HEK293 (cell line): ENCODE results near the gene DCTN4.

ENCODE experiments used
- CTCF ChIA-PET: fragments of 350-600 bp; formaldehyde crosslinking; extraction: SDS; loops from one replicate; lab custom pipeline; 2021; ENCODE audit warnings: antibody characterized with exemption; lab: Yijun Ruan, JAX
- POLR2A ChIA-PET: fragments of 300-600 bp; formaldehyde crosslinking; extraction: SDS; loops from one replicate; lab custom pipeline; 2020; ENCODE audit warnings: antibody characterized with exemption, inconsistent platforms; lab: Yijun Ruan, JAX
- H3K27ac ChIP-seq: fragments of 200-500 bp; sonication (Bioruptor generic); 2 replicates; pipeline ENCODE4 v1.5.1; 2014; ENCODE audit warnings: low read depth, low read length, control low read depth, inconsistent platforms; ENCODE audit errors: extremely low read depth
- H3K36me3 ChIP-seq, 2 experiments: fragments of 200-500 bp in 1 of 2; sonication (Bioruptor generic) in 1 of 2; 1 replicate in 1 of 2; 2 replicates in 1 of 2; pipeline ENCODE4 v1.5.1; 2014 to 2017; ENCODE audit warnings: inconsistent platforms in 2 of 2, low read length in 2 of 2; ENCODE audit not compliant: control insufficient read depth in 2 of 2, insufficient read depth in 1 of 2
- H3K4me1 ChIP-seq: fragments of 200-500 bp; sonication (Bioruptor generic); 2 replicates; pipeline ENCODE4 v1.5.1; 2014; ENCODE audit warnings: mild to moderate bottlenecking, low read length, inconsistent platforms; ENCODE audit not compliant: control insufficient read depth, insufficient read depth
- H3K4me3 ChIP-seq: 2 replicates; pipeline ENCODE4 v1.5.1; 2011; ENCODE audit warnings: low read depth, mild to moderate bottlenecking, control low read depth, low read length, moderate library complexity
- H3K9me3 ChIP-seq: fragments of 200-500 bp; sonication (Bioruptor generic); 2 replicates; pipeline ENCODE4 v1.5.1; 2014; ENCODE audit warnings: low read depth, low read length, inconsistent platforms; ENCODE audit not compliant: control insufficient read depth, insufficient read depth
- GFI1B ChIP-seq: fragments of 450-650 bp; formaldehyde crosslinking; IDR thresholded peaks from 2 replicates; pipeline ENCODE4 v1.5.1; 2016; ENCODE audit warnings: missing biosample characterization, missing genetic modification characterization
- KLF16 ChIP-seq: fragments of 450-650 bp; formaldehyde crosslinking; IDR thresholded peaks from 2 replicates; pipeline ENCODE4 v1.5.1; 2017; ENCODE audit warnings: missing biosample characterization, missing genetic modification characterization
- MYNN ChIP-seq: fragments of 450-650 bp; formaldehyde crosslinking; IDR thresholded peaks from 2 replicates; pipeline ENCODE4 v1.5.1; 2016; ENCODE audit warnings: missing biosample characterization, missing genetic modification characterization, borderline replicate concordance
- RBAK ChIP-seq: fragments of 450-650 bp; formaldehyde crosslinking; IDR thresholded peaks from 2 replicates; pipeline ENCODE4 v1.5.1; 2016; ENCODE audit warnings: missing biosample characterization, missing genetic modification characterization
- SP3 ChIP-seq: fragments of 450-650 bp; formaldehyde crosslinking; IDR thresholded peaks from 2 replicates; pipeline ENCODE4 v1.5.1; 2016; ENCODE audit warnings: missing biosample characterization, missing genetic modification characterization
- ZBTB17 ChIP-seq: fragments of 450-650 bp; formaldehyde crosslinking; IDR thresholded peaks from 2 replicates; pipeline ENCODE4 v1.5.1; 2016; ENCODE audit warnings: missing biosample characterization, missing genetic modification characterization
- ZEB2 ChIP-seq: fragments of 450-650 bp; formaldehyde crosslinking; IDR thresholded peaks from 2 replicates; pipeline ENCODE4 v1.5.1; 2016; ENCODE audit warnings: missing biosample characterization, missing genetic modification characterization
- ZFP41 ChIP-seq: fragments of 450-650 bp; formaldehyde crosslinking; IDR thresholded peaks from 2 replicates; pipeline ENCODE4 v1.5.1; 2016; ENCODE audit warnings: missing biosample characterization, missing genetic modification characterization, borderline replicate concordance
- ZNF121 ChIP-seq: fragments of 450-650 bp; formaldehyde crosslinking; IDR thresholded peaks from 2 replicates; pipeline ENCODE4 v1.5.1; 2016; ENCODE audit warnings: missing biosample characterization, missing genetic modification characterization
- ZNF302 ChIP-seq: fragments of 450-650 bp; formaldehyde crosslinking; IDR thresholded peaks from 2 replicates; pipeline ENCODE4 v1.5.1; 2016; ENCODE audit warnings: missing biosample characterization, missing genetic modification characterization, low read depth
- ZNF324 ChIP-seq: fragments of 450-650 bp; formaldehyde crosslinking; IDR thresholded peaks from 2 replicates; pipeline ENCODE4 v1.5.1; 2016; ENCODE audit warnings: missing biosample characterization, missing genetic modification characterization
- ZNF341 ChIP-seq: fragments of 450-650 bp; formaldehyde crosslinking; IDR thresholded peaks from 2 replicates; pipeline ENCODE4; 2016; ENCODE audit warnings: low read depth, missing biosample characterization, missing genetic modification characterization
- ZNF391 ChIP-seq: fragments of 450-650 bp; formaldehyde crosslinking; IDR thresholded peaks from 2 replicates; pipeline ENCODE4 v1.5.1; 2016; ENCODE audit warnings: low read depth, missing biosample characterization, missing genetic modification characterization, borderline replicate concordance
- ZNF433 ChIP-seq: fragments of 450-650 bp; formaldehyde crosslinking; IDR thresholded peaks from 2 replicates; pipeline ENCODE4 v1.5.1; 2016; ENCODE audit warnings: missing biosample characterization, missing genetic modification characterization, low read depth
- ZNF48 ChIP-seq: fragments of 450-650 bp; formaldehyde crosslinking; IDR thresholded peaks from 2 replicates; pipeline ENCODE4 v1.5.1; 2016; ENCODE audit warnings: missing biosample characterization, missing genetic modification characterization
- ZNF548 ChIP-seq: fragments of 450-650 bp; formaldehyde crosslinking; IDR thresholded peaks from 2 replicates; pipeline ENCODE4 v1.5.1; 2016; ENCODE audit warnings: missing biosample characterization, missing genetic modification characterization
- ZNF610 ChIP-seq: fragments of 450-650 bp; formaldehyde crosslinking; IDR thresholded peaks from 2 replicates; pipeline ENCODE4 v1.5.1; 2016; ENCODE audit warnings: missing biosample characterization, missing genetic modification characterization, borderline replicate concordance
- ZNF629 ChIP-seq: fragments of 450-650 bp; formaldehyde crosslinking; IDR thresholded peaks from 2 replicates; pipeline ENCODE4 v1.5.1; 2017; ENCODE audit warnings: missing biosample characterization, missing genetic modification characterization
- ZNF670 ChIP-seq: fragments of 450-650 bp; formaldehyde crosslinking; IDR thresholded peaks from 2 replicates; pipeline ENCODE4 v1.5.1; 2016; ENCODE audit warnings: missing biosample characterization, missing genetic modification characterization, low read depth
- ZNF76 ChIP-seq: fragments of 450-650 bp; formaldehyde crosslinking; IDR thresholded peaks from 2 replicates; pipeline ENCODE4; 2016; ENCODE audit warnings: low read depth, missing biosample characterization, missing genetic modification characterization, borderline replicate concordance
- ZNF777 ChIP-seq: fragments of 450-650 bp; formaldehyde crosslinking; IDR thresholded peaks from 2 replicates; pipeline ENCODE4 v1.5.1; 2017; ENCODE audit warnings: missing biosample characterization, missing genetic modification characterization, borderline replicate concordance
- ZSCAN16 ChIP-seq: fragments of 450-650 bp; formaldehyde crosslinking; IDR thresholded peaks from 2 replicates; pipeline ENCODE4 v1.5.1; 2016; ENCODE audit warnings: missing biosample characterization, missing genetic modification characterization
- ZXDB ChIP-seq: fragments of 450-650 bp; formaldehyde crosslinking; IDR thresholded peaks from 2 replicates; pipeline ENCODE4 v1.5.1; 2016; ENCODE audit warnings: missing biosample characterization, missing genetic modification characterization
- TF ChIP-seq, protein P1 (sequence below): fragments of 450-650 bp; formaldehyde crosslinking; IDR thresholded peaks from 2 replicates; pipeline ENCODE4 v1.5.1; 2016; ENCODE audit warnings: missing biosample characterization, missing genetic modification characterization
- TF ChIP-seq, protein P2 (sequence below): fragments of 450-650 bp; formaldehyde crosslinking; IDR thresholded peaks from 2 replicates; pipeline ENCODE4 v1.5.1; 2016; ENCODE audit warnings: missing biosample characterization, missing genetic modification characterization
- TF ChIP-seq, protein P3 (sequence below): fragments of 450-650 bp; formaldehyde crosslinking; optimal IDR thresholded peaks from 2 replicates; pipeline ENCODE3; 2016; ENCODE audit warnings: missing biosample characterization, mild to moderate bottlenecking, missing genetic modification characterization
- TF ChIP-seq, protein P4 (sequence below): fragments of 450-650 bp; formaldehyde crosslinking; IDR thresholded peaks from 2 replicates; pipeline ENCODE4 v1.5.1; 2016; ENCODE audit warnings: missing biosample characterization, missing genetic modification characterization
- TF ChIP-seq, protein P5 (sequence below): fragments of 450-650 bp; IDR thresholded peaks from 2 replicates; pipeline ENCODE4 v1.5.1; 2018; ENCODE audit warnings: missing biosample characterization, mild to moderate bottlenecking, missing genetic modification characterization
- TF ChIP-seq, protein P6 (sequence below): IDR thresholded peaks from 2 replicates; pipeline ENCODE4 v1.6.1; 2011; ENCODE audit warnings: mild to moderate bottlenecking, low read depth, low read length, borderline replicate concordance

The DCTN4 gene

DNA sequence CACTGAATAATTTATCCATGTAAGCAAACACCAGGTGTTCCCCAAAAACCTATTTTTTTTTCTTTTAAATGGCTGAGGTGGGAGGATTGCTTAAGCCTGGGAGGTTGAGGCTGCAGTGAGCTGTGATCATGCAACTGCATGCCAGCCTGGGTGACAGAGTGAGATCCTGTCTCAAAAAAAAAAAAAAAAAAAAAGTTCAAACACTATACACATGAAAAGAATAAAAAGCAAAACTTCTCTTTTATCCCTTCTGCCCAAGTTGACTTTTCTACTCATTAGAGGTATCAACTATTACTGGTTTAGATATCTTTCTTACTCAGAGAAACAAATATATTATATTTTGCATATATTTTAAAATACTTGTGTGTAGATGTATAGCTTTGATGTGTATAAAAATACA lies 17.8 kb downstream of the DCTN4 start:
- no peak for TF ChIP-seq RBAK (tag by site-specific recombination)
- no peak for TF ChIP-seq ZNF341 (tag by site-specific recombination)
- TF ChIP-seq, protein P1, sequence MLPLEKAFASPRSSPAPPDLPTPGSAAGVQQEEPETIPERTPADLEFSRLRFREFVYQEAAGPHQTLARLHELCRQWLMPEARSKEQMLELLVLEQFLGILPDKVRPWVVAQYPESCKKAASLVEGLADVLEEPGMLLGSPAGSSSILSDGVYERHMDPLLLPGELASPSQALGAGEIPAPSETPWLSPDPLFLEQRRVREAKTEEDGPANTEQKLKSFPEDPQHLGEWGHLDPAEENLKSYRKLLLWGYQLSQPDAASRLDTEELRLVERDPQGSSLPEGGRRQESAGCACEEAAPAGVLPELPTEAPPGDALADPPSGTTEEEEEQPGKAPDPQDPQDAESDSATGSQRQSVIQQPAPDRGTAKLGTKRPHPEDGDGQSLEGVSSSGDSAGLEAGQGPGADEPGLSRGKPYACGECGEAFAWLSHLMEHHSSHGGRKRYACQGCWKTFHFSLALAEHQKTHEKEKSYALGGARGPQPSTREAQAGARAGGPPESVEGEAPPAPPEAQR (tag by site-specific recombination) = no peak
- no peak for TF ChIP-seq GFI1B (tag by site-specific recombination)
- TF ChIP-seq ZFP41 = no peak
- no peak for TF ChIP-seq ZNF670 (tag by site-specific recombination)
- TF ChIP-seq ZNF610 (tag by site-specific recombination) = no peak
- no peak for TF ChIP-seq ZNF548 (tag by site-specific recombination)
- TF ChIP-seq MYNN (tag by site-specific recombination) = no peak
- TF ChIP-seq, protein P2, sequence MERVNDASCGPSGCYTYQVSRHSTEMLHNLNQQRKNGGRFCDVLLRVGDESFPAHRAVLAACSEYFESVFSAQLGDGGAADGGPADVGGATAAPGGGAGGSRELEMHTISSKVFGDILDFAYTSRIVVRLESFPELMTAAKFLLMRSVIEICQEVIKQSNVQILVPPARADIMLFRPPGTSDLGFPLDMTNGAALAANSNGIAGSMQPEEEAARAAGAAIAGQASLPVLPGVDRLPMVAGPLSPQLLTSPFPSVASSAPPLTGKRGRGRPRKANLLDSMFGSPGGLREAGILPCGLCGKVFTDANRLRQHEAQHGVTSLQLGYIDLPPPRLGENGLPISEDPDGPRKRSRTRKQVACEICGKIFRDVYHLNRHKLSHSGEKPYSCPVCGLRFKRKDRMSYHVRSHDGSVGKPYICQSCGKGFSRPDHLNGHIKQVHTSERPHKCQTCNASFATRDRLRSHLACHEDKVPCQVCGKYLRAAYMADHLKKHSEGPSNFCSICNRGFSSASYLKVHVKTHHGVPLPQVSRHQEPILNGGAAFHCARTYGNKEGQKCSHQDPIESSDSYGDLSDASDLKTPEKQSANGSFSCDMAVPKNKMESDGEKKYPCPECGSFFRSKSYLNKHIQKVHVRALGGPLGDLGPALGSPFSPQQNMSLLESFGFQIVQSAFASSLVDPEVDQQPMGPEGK = no peak
- TF ChIP-seq ZNF433 = no peak
- TF ChIP-seq ZNF629 (tag by site-specific recombination) = no peak
- TF ChIP-seq ZNF391 (tag by site-specific recombination) = no peak
- no peak for TF ChIP-seq KLF16 (tag by site-specific recombination)
- TF ChIP-seq, protein P3, sequence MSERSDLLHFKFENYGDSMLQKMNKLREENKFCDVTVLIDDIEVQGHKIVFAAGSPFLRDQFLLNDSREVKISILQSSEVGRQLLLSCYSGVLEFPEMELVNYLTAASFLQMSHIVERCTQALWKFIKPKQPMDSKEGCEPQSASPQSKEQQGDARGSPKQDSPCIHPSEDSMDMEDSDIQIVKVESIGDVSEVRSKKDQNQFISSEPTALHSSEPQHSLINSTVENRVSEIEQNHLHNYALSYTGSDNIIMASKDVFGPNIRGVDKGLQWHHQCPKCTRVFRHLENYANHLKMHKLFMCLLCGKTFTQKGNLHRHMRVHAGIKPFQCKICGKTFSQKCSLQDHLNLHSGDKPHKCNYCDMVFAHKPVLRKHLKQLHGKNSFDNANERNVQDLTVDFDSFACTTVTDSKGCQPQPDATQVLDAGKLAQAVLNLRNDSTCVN = no peak
- TF ChIP-seq ZEB2 (tag by site-specific recombination) = no peak
- no peak for TF ChIP-seq ZNF777 (tag by site-specific recombination)
- no peak for TF ChIP-seq ZNF48 (tag by site-specific recombination)
- TF ChIP-seq ZNF76 (tag by site-specific recombination) = no peak
- no peak for TF ChIP-seq ZXDB (tag by site-specific recombination)
- Histone ChIP-seq H3K27ac (no peak overlapping the region), H3K4me1 (no peaks in the 10 kb centered on the region), H3K9me3 (no peaks in the 10 kb centered on the region; the same call in 1 of the 2 replicates), H3K36me3 (peaks cover 16 to 30% of the 10 kb centered on the region in 2 experiments), H3K4me3 (no peak overlapping the region)
- CTCF ChIA-PET = interaction anchor here (0.7 to 1.5 kb wide), 2 partner anchors 38 to 40 kb away, joined by 4 read pairs; partner anchors contain the start of genes RBM22 and SMIM3
- POLR2A ChIA-PET = no interaction called here

DNA sequence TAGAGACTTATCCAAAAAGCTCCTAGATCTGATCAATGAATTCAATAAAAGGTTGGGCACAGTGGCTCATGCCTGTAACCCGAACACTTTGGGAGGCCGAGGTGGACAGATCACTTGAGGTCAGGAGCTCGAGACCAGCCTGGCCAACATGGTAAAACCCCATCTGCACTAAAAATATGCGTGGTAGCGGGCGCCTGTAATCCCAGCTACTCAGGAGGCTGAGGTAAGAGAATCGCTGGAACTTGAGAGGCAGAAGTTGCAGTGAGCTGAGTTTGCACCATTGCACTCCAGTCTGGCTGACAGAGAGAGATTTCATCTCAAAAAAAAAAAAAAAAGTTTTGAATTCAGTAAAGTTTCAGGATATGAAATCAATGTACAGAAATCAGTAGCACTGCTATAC lies 20.0 kb downstream of the DCTN4 start:
- H3K4me1 ChIP-seq = no peaks in the 10 kb centered on the region
- H3K9me3 ChIP-seq = no peaks in the 10 kb centered on the region; the same call in 1 of the 2 replicates
- peaks cover 20 to 48% of the 10 kb centered on the region in 2 experiments for H3K36me3 ChIP-seq
- ChIA-PET CTCF (interaction anchor here (0.6 kb wide), 1 partner anchor 72 kb away, joined by 4 read pairs; no protein-coding TSS in a partner anchor), POLR2A (no interaction called here)
- no peak overlapping the region for H3K4me3 ChIP-seq
- H3K27ac ChIP-seq = no peak overlapping the region
- TF ChIP-seq, protein P4, sequence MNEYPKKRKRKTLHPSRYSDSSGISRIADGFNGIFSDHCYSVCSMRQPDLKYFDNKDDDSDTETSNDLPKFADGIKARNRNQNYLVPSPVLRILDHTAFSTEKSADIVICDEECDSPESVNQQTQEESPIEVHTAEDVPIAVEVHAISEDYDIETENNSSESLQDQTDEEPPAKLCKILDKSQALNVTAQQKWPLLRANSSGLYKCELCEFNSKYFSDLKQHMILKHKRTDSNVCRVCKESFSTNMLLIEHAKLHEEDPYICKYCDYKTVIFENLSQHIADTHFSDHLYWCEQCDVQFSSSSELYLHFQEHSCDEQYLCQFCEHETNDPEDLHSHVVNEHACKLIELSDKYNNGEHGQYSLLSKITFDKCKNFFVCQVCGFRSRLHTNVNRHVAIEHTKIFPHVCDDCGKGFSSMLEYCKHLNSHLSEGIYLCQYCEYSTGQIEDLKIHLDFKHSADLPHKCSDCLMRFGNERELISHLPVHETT (tag by site-specific recombination) = no peak
- no peak for TF ChIP-seq ZNF302 (tag by site-specific recombination)
- TF ChIP-seq SP3 (tag by site-specific recombination) = no peak
- TF ChIP-seq ZNF548 (tag by site-specific recombination) = no peak
- TF ChIP-seq ZSCAN16 = no peak
- no peak for TF ChIP-seq ZBTB17 (tag by site-specific recombination)
- TF ChIP-seq ZNF121 (tag by site-specific recombination) = no peak
- TF ChIP-seq, protein P5, sequence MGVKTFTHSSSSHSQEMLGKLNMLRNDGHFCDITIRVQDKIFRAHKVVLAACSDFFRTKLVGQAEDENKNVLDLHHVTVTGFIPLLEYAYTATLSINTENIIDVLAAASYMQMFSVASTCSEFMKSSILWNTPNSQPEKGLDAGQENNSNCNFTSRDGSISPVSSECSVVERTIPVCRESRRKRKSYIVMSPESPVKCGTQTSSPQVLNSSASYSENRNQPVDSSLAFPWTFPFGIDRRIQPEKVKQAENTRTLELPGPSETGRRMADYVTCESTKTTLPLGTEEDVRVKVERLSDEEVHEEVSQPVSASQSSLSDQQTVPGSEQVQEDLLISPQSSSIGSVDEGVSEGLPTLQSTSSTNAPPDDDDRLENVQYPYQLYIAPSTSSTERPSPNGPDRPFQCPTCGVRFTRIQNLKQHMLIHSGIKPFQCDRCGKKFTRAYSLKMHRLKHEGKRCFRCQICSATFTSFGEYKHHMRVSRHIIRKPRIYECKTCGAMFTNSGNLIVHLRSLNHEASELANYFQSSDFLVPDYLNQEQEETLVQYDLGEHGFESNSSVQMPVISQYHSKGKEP = no peak
- TF ChIP-seq ZNF324 (tag by site-specific recombination) = no peak
- TF ChIP-seq, protein P6, sequence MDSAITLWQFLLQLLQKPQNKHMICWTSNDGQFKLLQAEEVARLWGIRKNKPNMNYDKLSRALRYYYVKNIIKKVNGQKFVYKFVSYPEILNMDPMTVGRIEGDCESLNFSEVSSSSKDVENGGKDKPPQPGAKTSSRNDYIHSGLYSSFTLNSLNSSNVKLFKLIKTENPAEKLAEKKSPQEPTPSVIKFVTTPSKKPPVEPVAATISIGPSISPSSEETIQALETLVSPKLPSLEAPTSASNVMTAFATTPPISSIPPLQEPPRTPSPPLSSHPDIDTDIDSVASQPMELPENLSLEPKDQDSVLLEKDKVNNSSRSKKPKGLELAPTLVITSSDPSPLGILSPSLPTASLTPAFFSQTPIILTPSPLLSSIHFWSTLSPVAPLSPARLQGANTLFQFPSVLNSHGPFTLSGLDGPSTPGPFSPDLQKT = no peak
